Kasumi-1 (cell line): ENCODE data around the gene MSX1.

ENCODE experiments used
- DNase-seq, 2 experiments: peaks; one replicate each; lab custom pipeline; 2025; lab: John Stamatoyannopoulos, UW

The MSX1 gene

DNA sequence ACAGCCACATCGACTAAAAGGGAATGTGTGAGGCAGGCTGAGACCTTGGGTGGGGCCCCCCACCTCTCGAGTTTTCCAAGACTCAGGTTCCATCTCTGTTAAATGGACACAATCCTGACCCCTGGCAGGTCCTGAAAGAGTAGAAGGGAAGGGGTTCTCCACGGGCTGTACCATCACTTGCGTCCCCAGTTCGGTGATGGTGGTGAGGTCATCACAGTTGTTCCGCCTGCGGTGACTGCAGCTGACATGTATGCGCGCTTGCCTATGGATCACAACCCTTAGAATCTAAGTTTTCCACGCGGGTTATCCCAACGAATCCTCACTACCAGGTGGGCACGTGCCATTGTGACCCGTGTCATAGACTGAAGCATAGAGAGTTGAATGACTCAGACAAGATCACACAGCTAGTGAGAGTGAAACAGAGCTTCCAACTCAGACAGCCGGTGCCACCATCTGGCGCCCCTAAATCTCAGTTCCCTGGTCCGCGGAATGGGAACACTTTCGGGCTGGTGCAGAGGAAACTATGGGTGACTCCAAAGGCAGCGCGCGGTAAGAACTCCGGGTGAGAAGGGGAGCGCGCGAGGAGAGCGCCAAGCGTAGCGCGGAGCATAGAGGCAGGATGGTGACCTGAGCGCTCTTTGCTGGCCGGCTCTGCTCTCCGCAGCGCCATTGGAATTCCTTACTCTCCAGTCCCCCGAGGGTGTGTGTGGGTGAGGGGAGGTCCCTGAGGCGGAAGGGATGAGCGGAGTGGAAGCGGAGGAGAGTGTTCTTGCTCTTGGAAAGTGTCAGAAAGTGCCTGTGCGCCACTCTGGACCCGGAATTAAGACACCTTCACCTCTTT, 10.5 kb downstream of the MSX1 start:
- DNase-seq = no peak

DNA sequence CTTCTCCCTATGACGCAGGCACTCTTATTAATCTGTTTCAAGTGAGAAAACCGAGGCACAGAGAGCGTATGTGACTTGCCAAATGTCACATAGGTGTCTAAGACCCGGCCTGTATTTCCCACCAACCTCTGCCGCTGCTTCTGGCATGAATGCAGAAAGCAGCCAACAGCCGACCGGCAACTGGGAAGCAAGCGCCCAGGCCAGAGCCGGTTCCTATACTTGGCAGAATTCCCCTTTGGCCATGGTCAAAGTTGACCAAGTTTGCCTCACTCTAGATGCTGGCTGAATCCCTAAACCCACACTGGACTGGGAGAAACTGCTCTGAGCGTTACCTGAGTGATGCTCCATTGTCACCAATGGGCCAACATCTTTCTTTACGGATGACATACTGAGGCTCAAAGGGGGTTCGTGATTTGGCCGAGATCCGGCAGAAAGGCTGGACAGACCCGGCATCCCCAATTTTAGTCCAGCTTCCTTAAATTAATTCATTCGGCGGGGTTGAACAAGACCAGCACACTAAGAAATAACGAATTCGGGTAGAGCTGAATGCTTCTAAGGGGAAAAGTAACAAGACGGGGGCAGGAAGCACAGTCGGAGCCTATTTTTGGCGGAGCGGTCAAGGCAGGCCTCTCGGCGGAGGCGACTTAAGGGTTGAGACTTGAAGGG, 11.2 kb downstream of the MSX1 start:
- no peak for DNase-seq

DNA sequence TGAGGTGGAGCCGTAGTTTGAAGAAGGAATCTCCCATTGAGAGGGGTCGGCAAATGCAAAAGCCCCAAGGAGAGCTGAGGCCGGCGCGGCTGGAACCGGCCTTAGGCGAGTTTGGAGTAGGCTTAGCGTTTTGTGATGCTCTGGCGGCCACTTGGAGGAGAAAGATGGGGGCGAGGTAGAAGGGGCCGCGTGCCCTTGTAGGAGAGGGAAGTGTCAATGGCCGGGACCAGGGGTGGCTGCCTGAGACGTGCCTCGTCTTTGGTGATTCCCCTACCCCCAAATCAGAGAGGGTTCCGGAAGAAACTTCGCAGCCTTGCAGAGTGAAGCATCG, 11.7 kb downstream of the MSX1 start:
- DNase-seq = no peak

DNA sequence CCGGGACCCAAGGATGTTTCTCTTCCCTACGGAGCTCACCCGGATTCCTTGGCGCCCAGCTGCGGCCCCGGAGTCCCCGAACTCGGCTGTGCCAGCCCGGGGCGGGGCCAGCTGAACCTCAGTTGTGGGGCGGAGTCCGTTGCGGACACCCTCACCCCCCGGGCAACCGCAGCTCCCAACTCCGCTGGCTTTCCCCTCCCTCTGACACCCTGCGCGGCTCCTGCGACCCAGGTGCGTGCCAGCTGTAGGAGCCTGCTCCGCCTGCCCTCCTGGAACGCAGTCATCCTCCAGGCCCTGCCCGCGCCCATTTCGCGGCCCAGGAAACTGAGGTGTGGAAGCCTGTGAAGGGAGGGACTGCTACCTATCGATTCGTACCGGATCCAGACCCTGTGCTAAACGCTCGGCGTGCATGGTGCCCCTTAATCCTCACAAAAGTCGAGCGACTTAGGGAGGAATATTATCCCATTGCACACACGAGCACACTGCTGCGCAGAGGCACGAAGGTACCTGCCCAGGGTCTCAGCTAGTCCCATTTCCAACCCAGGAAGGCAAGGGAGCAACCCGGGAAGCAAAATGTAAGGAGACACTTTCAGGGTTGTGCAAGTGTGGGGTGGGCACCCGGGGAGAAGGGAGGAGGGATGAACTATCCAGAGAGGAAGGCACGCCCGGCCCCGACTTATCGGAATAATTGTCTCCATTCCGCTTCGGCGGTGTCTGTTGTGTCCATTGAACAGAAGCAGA, 12.3 kb downstream of the MSX1 start:
- no peak for DNase-seq

DNA sequence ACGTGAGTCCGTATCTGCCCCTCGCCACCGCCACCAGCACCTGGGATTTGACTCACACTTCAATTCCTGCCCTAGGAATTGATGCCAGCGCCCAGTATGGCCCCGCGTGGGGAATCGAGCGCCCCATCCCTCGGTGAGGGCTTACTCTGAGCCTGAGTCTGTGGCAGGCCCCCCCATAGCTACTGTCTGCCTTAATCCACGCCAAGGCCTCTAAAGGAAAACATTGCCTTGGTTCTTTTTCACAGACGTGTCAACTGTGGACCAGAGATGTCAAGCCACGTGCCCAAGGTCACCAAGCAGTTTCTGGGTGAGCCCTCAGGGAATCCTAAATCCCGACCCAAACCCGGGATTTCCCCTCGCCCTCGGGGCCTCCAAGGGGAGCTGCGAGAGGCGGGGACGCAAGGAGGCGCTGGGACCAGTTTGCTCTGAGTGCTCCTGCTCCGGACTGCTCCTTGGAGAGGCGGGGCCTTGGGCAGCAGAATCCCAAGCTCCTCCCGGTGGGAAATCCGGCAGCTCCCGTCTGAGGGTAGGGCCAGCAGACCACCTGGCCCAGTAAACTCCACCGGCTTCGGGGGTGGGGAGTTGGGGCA, 12.9 kb downstream of the MSX1 start:
- no peak for DNase-seq

DNA sequence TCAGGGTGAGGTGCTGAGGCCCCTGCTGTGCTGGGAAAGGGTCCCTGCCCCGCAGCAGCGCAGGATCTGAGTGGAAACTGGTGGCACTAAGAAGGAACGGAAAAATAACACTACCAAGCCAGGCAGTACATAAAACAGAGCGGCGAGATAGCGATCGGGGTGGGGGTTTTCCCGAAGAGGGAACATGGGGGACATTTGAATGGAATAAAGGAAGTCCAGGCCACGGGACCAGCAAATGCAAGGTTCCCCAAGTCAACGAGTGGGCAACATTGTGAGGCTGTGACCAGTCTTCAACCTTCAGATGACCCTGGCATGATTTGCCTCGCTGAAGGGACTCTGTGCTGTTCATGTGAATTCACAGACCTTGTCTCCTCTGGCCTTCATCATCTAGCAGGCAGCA, 13.7 kb downstream of the MSX1 start:
- no peak for DNase-seq

DNA sequence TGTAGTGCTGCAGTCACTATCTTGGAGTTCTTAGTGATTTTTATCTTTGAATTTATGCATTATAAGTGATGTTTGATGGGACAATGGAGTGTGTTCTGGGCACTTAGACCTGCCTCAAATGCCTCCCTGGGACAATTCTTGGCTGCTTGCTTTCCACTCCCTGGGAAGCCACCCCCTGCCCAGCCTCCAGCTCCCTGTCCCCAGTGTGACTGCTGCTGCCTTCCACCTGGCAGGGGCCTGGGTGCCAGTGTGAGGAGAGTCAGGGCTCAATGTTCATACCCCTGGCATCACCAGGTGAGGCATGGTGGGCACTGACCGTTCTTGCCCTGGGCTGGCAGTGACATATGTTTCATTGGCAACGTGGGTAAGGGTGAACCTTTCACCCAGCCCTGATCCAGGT, 14.8 kb downstream of the MSX1 start:
- DNase-seq = no peak

DNA sequence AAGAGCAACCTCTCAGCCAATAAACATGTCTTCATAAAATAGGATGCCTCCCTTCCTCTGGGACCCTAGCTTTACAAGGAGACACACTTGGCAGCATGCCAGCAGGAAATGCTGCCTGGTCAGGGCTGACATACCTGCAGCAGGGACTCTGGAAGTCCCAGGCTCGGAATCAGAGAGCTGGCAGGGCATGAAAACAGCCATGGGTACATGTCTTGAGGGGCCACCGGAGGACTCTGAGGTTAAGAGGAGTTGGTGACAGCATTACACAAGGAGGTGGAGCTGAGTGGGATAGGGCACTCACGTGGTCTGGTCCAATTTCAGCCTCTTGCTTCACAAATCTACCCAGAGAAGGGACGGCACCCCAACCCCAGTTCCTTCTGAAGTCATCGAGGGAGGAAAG, 15.7 kb downstream of the MSX1 start:
- no peak for DNase-seq

DNA sequence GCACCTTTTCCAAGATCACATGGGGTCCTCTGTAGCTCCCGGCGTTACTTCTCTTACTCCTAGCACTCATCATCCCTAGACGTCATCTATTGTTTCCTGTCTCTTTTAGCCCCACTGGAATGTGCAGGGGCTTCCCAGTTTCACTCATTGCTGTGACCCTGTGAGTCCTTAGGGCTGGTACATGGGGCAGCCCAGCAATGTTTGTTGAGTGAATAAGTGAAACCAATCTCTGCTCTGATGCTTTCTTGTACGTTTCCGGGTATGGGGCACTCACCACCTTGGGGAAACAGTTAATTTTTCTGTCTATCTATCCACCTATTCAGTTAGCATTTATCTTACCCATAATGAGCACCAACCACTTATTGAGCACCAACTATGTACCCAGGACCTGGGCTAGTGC, 16.1 kb downstream of the MSX1 start:
- DNase-seq = no peak

DNA sequence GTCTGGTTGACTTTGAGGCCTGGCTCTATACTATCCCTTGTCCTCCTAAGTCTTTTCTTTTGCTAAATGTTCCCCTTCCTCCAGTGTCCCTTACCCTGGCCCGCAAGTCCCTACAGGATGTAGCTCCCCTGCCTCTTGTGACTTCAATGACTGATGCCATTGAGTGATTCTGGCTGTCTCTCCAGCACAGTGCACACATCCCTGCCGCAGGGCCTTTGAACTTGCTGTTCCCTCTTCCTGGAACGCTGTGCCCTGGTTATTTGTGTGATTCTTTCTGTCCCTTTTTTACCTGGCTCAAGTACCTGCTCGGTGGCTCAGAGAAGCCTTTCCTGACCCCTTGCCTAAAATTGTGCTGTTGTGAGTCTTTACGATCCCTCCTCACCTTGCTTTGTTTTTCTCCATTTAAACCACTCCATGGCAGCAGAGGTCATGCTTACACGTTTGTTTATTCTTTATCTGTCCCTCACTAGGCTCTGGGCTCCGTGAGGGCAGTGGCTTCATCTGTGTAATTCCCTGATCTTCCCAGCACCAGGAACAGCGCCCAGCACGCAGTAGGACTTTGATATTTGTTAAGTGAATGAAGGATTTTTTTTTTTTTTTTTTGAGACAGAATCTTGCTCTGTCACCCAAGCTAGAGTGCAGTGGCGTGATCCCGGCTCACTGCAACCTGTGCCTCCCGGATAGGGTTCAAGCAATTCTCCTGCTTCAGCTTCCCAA, 17.6 kb downstream of the MSX1 start:
- DNase-seq = no peak

DNA sequence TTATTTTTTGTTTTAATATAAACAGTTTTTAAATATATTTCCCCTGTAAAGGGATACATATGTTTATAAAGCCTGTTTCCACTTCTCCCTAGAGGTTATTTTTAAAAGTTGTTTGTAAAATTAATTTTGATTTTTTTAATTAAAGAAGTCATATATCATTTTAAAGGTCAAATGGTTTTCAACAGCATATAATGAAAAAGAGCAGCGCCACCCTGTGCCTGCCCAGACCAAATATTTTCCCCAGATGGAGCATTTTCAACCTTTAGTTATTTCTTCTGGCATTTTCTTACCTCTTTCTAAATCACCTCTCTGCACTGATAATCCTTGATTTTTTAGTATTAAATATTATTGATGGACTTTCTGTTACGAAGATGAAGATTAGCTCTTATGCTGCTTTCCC, 21.0 kb downstream of the MSX1 start:
- peak; percentile 8 to 33 for DNase-seq

DNA sequence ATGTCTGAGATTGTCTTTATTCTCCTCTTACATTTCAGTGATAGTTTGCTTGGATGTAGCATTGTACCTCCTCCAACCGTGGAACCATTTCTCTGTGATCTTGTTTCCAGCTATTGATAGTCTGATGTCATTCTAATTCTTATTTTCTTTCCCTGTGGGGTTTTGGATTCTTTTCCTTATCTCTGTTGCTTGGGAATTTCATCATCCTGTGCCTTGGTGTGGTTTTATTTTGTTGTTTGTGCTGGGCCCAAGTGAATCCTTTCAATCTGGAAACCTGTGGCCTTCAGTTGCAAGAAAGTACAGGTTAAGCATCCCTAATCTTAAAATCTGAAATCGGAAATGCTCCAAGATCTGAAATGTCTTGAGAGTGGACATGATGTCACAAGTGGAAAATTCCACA, 22.0 kb downstream of the MSX1 start:
- no peak for DNase-seq

DNA sequence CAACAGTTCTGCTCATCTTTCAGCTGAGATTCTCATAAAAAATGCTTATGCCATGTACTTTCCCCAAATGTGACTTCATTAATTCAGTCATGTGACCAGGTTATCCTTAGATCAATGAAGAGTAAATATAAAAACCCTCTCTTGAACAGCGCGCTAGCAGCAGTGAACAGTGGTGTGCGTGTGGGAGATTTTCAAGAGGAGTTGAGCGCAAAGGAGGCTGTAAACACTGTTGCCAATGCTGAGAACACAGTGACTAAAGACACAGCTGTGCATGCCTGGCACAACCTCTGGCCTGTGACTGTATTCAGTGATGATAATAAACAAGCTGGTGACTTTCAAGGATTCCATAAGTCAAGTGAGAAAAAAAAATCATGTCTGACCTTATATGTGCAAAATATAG, 25.1 kb downstream of the MSX1 start:
- DNase-seq = no peak

DNA sequence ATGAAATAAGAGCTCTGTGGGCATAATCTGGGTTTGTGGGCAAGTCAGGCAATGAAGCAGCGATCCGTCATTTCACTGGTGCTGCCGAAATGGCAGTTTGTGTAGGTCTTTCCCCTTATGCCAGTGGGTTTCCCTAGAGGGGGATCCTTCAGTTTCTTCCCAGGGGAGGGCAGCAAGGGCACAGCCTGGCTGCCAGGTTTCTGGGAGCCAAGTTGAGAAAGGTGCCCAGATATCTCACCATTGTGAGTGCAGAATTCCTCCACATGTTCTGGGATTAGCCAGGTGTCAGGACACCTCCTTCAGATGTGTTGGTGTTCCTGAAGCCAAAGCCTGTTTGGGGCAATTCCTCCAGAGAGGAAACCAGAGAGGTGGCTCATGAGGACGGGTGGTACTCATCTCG, 28.0 kb downstream of the MSX1 start:
- no peak for DNase-seq

DNA sequence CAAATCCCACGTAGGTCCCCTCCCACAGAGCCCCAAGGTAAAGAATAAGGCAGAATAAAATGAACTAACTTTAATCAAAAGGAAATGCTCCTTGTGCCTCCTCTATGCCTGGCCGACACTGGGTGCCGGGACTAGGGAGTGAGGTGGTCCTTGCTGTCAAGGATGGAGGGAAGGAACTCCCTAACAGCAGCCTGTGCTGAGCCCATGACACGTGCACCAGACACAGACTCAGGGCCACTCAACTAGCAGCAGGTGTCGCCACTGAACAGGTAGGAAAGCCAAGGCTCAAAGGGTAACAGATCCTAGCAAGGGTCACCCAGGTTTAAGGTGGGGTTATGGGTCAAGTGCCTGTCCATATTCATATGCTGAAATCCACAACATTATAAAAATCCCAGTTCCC, 29.2 kb downstream of the MSX1 start:
- no peak for DNase-seq

DNA sequence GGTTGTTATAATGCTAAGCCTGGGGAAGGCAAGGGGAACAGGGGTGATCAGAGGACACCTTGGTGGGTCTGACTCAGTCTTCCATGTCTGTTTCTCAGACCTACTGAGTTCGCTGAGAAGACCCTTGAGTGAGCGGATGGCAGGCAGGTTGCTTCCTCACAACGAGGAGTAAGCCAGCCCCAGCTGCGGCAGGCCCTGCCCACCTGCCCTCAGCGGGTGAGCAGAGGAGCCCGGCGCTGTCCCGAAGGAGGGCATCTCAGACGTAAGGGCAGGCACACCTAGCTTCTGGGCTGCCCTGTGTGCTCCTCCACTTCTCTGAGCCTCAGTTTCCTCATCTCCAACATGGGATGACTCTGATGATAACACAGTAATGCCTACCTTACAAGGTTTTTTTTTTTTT, 30.3 kb downstream of the MSX1 start:
- no peak for DNase-seq

DNA sequence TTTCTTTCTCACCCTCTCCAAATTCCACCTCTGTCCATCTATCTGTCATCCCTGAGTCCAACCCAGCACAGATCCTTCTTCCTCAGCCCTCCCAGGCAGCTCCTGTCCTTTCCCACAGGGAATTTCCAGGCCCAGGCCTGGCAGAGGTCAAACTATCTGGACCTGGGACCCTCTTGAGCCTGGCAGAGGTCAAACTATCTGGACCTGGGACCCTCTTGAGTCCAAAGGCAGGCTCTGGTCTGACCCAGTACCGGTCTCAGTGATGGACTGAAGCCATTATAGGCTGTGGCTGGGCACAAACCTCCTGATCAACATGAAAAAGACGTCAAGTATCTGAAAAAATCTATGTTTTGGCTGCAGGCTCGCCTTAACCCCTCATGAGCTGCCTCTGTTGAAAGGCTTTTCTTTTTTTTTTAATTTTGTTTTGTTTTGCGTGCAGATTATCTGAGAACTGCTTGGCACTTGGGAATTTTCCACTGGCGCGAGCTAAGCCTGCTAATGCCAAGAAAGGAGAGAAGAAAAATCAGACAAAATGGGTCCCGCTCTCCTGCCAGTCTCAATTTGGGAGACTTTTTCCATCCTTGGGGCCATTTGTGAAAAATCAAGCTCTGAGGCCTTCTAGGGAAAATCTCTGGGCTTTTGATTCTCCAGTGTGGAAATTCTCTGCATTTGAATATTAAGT, 31.2 kb downstream of the MSX1 start:
- DNase-seq = no peak

DNA sequence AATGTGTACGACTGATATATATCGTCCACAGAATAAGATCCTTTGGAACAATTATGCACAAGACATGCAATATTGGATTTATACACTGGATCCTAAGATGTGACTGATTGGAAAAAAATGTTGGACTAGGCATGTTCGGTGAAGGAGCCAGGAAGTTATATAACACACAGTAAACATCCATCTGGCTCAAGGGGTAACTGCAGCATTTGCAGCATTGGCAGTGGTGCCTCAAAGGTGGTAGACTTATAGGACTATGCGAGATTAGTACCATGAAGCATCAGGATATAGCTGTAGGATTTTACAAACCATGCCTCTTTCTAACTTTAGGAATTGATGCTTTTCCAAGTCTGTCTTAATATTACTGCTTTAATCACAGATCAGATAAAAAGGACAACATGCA, 34.3 kb downstream of the MSX1 start:
- no peak for DNase-seq

DNA sequence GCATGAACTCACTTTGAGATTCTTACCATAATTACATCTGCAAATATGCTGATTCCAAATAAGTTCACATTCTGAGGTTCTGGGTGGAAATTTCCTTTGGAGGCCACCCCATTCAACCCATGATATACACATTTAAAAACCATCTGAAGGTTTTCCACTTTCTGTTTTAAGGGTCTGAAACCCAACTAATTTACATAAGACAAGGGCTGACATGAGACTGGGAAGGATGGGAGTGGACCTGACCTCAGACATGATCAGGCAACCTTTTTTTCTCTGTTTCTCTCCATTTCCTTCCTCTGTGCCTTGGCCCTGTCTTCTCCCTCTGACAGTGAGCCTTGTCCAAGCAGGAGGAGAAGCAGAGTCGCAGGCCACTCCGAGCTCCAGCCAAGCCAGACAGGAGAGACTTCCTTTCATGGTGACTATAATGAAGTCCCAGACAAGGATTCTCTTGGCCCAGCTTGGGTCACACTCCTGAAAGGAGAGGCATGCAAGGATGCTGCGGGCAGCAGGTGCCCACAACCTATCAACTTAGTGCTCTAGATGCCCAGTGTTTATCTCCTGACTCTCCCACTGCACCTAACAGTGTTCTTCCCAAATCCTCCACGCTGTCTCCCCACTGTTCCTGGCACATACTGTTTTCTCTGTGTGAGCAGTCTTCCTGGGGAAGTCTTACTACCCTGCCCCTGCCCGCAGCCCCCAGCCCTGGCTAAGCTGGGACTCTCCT, 39.9 kb downstream of the MSX1 start:
- no peak for DNase-seq

DNA sequence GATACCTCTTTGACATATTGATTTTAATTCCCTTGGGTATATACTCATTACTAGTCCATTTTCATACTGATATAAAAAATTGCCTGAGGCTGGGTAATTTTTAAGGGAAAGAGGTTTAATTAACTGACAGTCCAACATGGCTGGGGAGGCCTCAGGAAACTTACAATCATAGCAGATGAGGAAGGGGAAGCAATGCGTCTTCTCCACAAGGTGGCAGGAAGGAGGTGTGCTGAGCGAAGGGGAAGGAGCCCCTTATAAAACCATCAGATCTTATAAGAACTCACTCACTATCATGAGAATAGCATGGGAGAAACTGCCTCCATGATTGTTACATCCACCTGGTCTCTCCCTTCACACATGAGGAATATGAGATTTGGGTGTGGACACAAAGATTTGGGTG, 42.4 kb downstream of the MSX1 start:
- peak; percentile 33 to 46 for DNase-seq

DNA sequence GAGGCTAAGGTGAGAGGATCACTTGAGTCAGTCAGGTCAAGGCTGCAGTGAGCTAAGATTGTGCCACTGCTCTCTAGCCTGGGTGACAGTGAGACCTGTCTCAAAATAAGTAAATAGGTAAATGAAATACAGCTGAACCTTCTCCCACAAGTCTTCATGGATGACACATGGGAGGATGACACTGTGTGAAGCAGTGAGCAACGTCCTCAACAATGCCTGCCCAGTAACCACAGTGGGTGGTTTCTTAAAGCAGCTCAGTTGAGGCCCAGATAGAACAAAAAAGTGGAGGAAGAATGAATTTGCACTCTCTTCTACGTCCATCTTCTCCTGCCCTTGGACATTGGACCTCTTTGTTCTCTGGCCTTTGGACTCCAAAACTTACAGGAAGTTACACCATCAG, 52.7 kb downstream of the MSX1 start:
- DNase-seq = no peak
